Peyer's patch (tissue), 4 donors: ENCODE measurements around the gene ARHGAP22. TPM values are rescaled to one million over a fixed set of nuclear protein-coding genes. Genes with fewer than 3 reads are reported as not detected.

Experiments
- DNase-seq, 3 donors: peaks; one replicate each; pipeline ENCODE4 v3.0.0-alpha.2; 2017 to 2019
- H3K27ac ChIP-seq, 4 donors: fragments of 200-600 bp; sonication (generic); one replicate each; pipeline ENCODE4 v1.5.1; 2016 to 2019
- H3K27me3 ChIP-seq, 2 donors: fragments of 200-600 bp; sonication (generic); one replicate each; pipeline ENCODE4 v1.5.1; 2019
- H3K36me3 ChIP-seq, 3 donors: fragments of 200-600 bp; sonication (generic); one replicate each; pipeline ENCODE4 v1.5.1; 2016 to 2019
- H3K4me1 ChIP-seq, 4 donors: fragments of 200-600 bp; sonication (generic); one replicate each; pipeline ENCODE4 v1.5.1; 2016 to 2019
- H3K4me3 ChIP-seq, 4 donors: fragments of 200-600 bp; sonication (generic); 1 replicate in 3 of 4; 2 replicates in 1 of 4; pipeline ENCODE4 v1.5.1; 2016 to 2019; ENCODE audit warnings: mild to moderate bottlenecking in 1 of 4
- H3K9me3 ChIP-seq, 4 donors: fragments of 200-600 bp; sonication (generic); one replicate each; pipeline ENCODE4 v1.5.1; 2016 to 2019; ENCODE audit warnings: mild to moderate bottlenecking in 1 of 4
- CTCF ChIP-seq, 6 experiments: fragments of 450-650 bp in 4 of 6; fragments of 200-600 bp in 2 of 6; sonication (generic) in 1 of 6; IDR thresholded peaks; one replicate each; pipeline ENCODE4 v1.5.1; 2017 to 2019; ENCODE audit warnings: antibody characterized with exemption in 6 of 6, mild to moderate bottlenecking in 3 of 6, moderate library complexity in 1 of 6
- POLR2A ChIP-seq, 2 donors: fragments of 450-650 bp; IDR thresholded peaks; one replicate each; pipeline ENCODE4 v1.5.1; 2017; ENCODE audit warnings: antibody characterized with exemption in 2 of 2, mild to moderate bottlenecking in 2 of 2, moderate library complexity in 2 of 2
- total RNA-seq, 4 donors: library from RNA; depleted of rRNA; stranded (reverse); fragments of >200 nt; gene quantifications; one replicate each; pipeline ENCODE4 v1.1.0, GENCODE V29; 2016

The ARHGAP22 gene
- total RNA-seq, 4 donors from 2014 or later = 1.9 to 10.7 (median 8.3) TPM; not detected in 1

GRCh38 chr10:48437546-48437945, 167.3 kb downstream of the ARHGAP22 start:
- Histone ChIP-seq H3K4me3 (no peak overlapping the region), H3K9me3 (no peaks in the 10 kb centered on the region), H3K27me3 (no peaks in the 10 kb centered on the region), H3K4me1 (peaks cover 0 to 6% (median 0%) of the 10 kb centered on the region in 4 donors), H3K36me3 (peaks cover 0 to 27% (median 0%) of the 10 kb centered on the region in 3 donors), H3K27ac (no peak overlapping the region)
- TF ChIP-seq CTCF (IDR thresholded peaks at IDR 0.05) (no peak), POLR2A (IDR thresholded peaks at IDR 0.05) (no peak)
- no peak for DNase-seq

GRCh38 chr10:48431871-48432270, 173.0 kb downstream of the ARHGAP22 start:
- H3K27ac ChIP-seq = no peak overlapping the region
- no peak for DNase-seq
- no peaks in the 10 kb centered on the region for H3K27me3 ChIP-seq
- no peak overlapping the region for H3K4me3 ChIP-seq
- no peaks in the 10 kb centered on the region for H3K4me1 ChIP-seq
- H3K9me3 ChIP-seq = no peaks in the 10 kb centered on the region
- no peak for TF ChIP-seq CTCF (IDR thresholded peaks at IDR 0.05)
- no peak for TF ChIP-seq POLR2A (IDR thresholded peaks at IDR 0.05)
- H3K36me3 ChIP-seq = peaks cover 0 to 41% (median 0%) of the 10 kb centered on the region in 3 donors

- no peaks in the 10 kb centered on the region for H3K4me1 ChIP-seq
- TF ChIP-seq CTCF (IDR thresholded peaks at IDR 0.05) (no peak), POLR2A (IDR thresholded peaks at IDR 0.05) (no peak)
- DNase-seq = no peak
- H3K4me3 ChIP-seq = no peak overlapping the region
- no peak overlapping the region for H3K27ac ChIP-seq
- H3K9me3 ChIP-seq = no peaks in the 10 kb centered on the region
- no peaks in the 10 kb centered on the region for H3K27me3 ChIP-seq
- peaks cover 0 to 34% (median 0%) of the 10 kb centered on the region in 3 donors for H3K36me3 ChIP-seq
Measured at GRCh38 chr10:48430402-48430993, 174.4 kb downstream of the ARHGAP22 start.

GRCh38 chr10:48429309-48429708, 175.6 kb downstream of the ARHGAP22 start:
- H3K4me1 ChIP-seq = no peaks in the 10 kb centered on the region

GRCh38 chr10:48428896-48429295, 176.0 kb downstream of the ARHGAP22 start:
- no peaks in the 10 kb centered on the region for H3K27me3 ChIP-seq
- no peak for DNase-seq
- H3K4me1 ChIP-seq = no peaks in the 10 kb centered on the region
- H3K27ac ChIP-seq = no peak overlapping the region
- H3K36me3 ChIP-seq = peaks cover 0 to 25% (median 0%) of the 10 kb centered on the region in 3 donors
- H3K9me3 ChIP-seq = no peaks in the 10 kb centered on the region
- no peak overlapping the region for H3K4me3 ChIP-seq
- TF ChIP-seq CTCF (IDR thresholded peaks at IDR 0.05) = no peak
- TF ChIP-seq POLR2A (IDR thresholded peaks at IDR 0.05) = no peak

More at GRCh38 chr10:48429309-48429708, 175.6 kb downstream of the ARHGAP22 start:
- Histone ChIP-seq H3K9me3 (no peaks in the 10 kb centered on the region), H3K27me3 (no peaks in the 10 kb centered on the region), H3K27ac (no peak overlapping the region), H3K4me3 (no peak overlapping the region), H3K36me3 (peaks cover 0 to 28% (median 0%) of the 10 kb centered on the region in 3 donors)
- TF ChIP-seq CTCF (IDR thresholded peaks at IDR 0.05) (no peak), POLR2A (IDR thresholded peaks at IDR 0.05) (no peak)
- DNase-seq = no peak
